Fibroblast of gingiva (primary cell): ENCODE results near the gene COL23A1.
"Not testable (repeated sequence)": the region's sequence is repeated elsewhere in the genome, so short reads cannot be mapped to it uniquely, and the experiment has no call there.

Source experiments
- DNase-seq: peaks from one replicate; pipeline ENCODE4 v3.0.0-alpha.2; 2011; ENCODE audit warnings: low read depth

COL23A1 gene

DNA sequence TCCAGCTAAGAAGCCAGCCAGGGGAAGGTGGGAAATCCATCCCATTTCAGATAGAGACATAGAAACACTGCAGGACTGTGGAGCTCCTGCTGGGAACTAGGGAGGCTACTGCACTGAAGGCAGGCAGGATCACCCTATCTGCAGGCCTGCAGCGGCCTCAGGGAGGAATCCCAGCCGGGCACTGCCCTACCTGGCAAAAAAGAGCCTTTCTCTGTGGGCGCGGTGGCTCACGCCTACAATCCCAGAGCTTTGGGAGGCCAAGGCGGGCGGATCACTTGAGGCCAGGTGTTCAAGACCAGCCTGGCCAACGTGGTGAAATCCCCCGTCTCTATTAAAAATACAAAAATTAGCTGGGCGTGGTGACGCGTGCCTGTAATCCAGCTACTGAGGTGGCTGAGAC is 286.2 kb downstream of the COL23A1 start:
- DNase-seq = no peak

GRCh38 chr5:178302321-178302720 is 287.9 kb downstream of the COL23A1 start:
- not testable (repeated sequence) for DNase-seq

DNA sequence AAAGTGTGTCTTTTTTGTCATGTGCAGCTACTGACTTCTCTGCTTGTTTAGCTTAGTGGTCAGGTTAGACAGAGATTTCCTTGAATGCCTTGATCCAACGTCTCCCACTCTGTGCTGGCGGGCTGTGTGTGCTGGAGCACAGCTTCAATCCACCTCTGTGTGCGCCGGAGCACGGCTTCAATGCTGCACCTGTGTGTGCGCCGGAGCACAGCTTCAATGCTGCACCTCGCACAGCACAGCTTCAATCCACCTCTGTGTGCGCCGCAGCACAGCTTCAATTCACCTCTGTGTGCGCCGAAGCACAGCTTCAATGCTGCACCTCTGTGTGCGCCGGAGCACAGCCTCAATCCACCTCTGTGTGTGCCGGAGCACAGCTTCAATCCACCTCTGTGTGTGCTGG is 288.6 kb downstream of the COL23A1 start:
- DNase-seq = no peak

DNA sequence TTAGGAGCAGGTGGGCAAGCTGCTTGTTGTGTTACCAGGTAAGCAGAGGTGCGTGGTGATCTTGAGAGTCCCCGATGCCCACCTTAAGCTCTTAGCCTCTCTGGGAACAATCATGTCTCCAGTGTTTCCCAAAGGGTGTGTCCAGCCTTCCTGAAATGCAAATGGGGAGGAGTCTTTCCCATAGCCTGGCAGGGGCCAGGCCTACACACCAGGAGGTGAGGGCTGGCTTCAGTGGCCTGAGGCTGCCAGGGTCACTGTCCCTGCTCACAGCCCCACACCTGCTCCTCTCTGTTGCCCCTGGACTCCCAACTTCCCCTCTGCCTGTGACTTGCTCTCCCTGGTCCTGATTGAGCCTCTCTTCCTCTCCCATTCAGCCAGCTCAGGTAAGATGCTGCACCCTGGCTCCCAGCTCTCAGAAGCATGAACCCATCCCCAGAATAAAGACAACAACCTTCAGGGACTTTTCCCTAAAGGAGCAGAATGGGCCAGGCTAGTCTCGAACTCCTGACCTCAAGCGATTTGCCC is 291.8 kb downstream of the COL23A1 start:
- DNase-seq = no peak

DNA sequence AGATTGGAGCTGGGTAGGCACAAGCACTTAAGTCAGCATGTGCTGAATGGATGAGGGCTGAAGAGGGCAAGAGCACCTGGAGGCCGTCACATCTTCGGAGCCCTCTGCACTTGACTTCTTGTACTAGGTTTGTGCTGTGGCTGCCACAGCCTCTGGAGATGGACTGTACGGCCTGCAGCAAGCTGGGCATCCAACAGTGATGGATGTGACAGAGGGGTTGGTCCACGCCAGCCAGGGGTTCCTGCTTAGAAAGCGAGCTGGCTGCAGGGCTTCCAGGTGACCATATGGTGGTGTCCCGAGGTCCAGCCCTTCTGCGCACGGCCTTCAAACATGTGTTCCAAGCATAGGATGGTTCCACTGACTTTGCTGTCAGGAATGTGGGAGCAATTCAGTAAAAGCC is 292.4 kb downstream of the COL23A1 start:
- no peak for DNase-seq

- no peak for DNase-seq
Measured at GRCh38 chr5:178296066-178296465, 294.1 kb downstream of the COL23A1 start.

DNA sequence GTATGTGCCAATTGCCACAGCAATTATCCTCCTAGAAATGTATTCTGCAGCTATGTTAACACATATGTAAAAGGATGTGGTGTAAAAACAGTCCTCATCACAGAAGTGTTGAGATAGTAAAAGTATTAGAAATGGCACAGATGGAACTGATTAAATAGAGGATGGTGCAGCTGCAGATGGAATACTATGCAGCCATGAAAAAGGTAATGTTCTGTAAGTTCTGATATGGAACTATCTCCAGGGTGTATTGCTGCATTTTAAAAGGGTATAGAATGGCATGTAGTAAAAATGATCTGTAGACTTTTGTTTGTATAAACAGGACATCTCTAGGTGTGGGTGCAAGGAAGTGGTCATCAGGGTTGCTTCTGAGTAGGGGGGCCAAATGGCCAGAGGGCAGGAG is 294.6 kb downstream of the COL23A1 start:
- DNase-seq = no peak

DNA sequence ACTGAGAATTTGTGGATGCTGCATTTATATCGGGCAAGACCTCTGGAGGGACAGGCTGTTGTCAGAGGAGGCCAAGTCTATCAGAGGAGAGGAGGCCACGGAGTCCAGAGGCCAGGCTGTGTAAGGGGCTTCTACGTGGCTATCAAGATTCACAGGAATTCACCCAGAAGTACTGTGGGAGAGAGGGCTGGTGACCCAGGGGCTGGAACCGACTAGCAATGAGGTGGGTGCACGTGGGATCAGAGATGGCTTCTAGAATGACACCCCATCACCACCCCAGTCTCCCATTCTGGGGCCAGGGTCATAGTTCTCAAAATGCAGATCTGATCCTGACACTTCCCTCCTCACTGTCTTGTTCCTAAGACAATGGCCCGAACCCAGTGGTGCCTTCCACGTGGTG is 296.4 kb downstream of the COL23A1 start:
- no peak for DNase-seq

DNA sequence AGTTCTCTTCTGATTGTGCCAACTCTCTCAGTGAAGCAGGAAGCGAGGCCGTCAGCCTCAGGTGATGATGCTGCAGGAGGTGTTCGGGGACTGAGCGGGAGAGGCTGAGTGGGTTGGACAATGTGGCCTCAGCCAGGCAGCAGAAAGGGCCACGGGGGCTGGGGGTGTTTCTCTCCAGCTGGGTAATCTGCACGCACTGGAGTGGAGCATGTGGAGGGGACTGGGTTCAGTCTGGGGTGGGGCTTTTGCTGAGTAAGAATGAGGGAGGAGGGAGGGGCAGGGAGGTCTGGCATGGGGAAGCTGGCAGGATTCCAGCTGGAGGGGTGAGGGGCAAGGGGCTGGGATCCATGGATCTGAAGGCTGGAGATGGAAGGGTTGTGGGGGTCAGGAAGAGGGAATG is 296.8 kb downstream of the COL23A1 start:
- no peak for DNase-seq

DNA sequence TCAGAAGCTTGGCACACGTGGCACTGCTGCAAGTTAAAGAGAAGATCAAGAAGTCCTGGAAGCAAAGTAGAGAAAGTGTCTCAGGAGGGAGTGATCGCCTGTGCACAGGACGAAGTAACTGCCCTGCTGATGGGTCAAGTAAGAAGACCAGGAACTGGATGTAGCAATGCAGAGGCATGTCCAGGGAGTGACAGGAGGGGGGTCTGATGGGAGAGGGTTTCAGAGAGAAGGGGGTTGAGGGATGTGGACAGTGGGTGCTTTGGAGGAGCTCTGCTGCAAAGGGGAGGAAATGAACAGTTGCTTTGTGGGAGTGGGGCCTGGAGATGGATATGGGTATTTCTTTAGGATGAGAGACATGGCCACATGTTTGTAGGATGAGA is 297.4 kb downstream of the COL23A1 start:
- DNase-seq = no peak

- no peak for DNase-seq
Measured at GRCh38 chr5:178291969-178292825, 298.0 kb downstream of the COL23A1 start.

- no peak for DNase-seq
Measured at GRCh38 chr5:178291161-178291561, 299.0 kb downstream of the COL23A1 start.

DNA sequence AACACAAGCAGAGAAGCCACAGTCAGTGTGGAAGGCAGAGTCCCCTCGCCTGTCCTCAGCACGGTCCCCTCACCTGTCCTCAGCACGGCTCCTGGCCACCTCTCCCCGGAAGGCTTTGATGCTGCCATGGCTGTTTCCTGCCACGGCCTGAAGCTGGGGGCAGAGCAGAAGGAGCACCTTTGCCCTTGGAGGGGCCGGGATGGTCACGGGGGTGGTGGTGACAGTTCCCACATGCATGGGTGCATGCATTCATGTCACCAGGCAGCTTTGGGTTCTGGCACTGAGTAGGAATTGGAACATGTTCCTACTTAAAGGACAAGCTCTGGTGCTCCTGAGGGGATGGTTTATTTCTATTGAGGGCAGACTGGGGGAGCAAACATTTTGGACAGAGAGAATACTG is 299.8 kb downstream of the COL23A1 start:
- DNase-seq = no peak

- no peak for DNase-seq
Measured at GRCh38 chr5:178289438-178289837, 300.8 kb downstream of the COL23A1 start.

DNA sequence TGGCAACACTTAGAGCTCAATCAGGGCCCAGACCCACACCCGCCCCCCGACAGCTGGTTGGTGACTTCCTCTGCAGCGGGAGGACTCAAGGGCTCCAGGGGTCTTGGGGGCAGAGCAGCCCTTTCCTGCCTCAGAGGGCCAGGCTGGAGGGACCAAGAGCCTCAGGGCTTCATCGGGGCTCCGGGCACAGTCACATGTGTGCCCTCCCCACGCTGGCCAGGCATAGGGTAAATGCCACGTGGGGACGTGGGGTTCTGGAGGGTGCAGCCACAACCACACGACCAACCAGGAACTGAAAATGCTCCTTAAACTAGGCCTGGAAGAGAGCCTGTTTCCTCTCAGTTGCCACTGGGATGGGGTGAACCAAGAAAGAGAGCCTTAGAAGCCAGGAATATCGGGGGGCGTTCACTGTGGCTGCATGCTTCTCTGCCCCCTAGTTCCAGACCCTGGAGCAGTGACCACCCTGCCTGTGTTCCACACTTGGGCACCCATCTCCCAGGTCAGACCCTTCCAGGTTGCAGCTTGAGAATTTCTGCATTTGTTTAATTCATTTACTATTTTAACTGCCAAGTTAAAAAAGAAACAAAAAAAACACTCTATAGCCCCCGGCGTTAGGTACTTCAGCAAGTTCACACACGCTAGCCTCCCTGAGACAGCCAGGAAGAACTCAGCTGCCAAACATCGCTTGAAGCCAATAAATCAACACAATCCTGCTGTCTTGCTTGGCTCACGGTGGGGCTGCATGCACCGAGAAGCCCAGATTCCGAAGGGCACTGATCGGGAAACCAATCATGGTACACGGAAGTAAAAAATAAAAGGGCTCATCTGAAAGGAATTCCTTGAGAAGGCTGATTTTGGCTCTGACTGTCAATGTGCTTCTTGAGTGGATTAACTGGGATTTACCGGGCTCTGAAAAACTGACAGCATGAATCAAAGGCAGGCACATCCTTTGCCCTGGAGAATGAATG is 301.5 kb downstream of the COL23A1 start:
- DNase-seq = no peak

- DNase-seq = no peak
Measured at GRCh38 chr5:178287791-178288105, 302.4 kb downstream of the COL23A1 start.

- no peak for DNase-seq
Measured at GRCh38 chr5:178287091-178287790, 303.0 kb downstream of the COL23A1 start.

DNA sequence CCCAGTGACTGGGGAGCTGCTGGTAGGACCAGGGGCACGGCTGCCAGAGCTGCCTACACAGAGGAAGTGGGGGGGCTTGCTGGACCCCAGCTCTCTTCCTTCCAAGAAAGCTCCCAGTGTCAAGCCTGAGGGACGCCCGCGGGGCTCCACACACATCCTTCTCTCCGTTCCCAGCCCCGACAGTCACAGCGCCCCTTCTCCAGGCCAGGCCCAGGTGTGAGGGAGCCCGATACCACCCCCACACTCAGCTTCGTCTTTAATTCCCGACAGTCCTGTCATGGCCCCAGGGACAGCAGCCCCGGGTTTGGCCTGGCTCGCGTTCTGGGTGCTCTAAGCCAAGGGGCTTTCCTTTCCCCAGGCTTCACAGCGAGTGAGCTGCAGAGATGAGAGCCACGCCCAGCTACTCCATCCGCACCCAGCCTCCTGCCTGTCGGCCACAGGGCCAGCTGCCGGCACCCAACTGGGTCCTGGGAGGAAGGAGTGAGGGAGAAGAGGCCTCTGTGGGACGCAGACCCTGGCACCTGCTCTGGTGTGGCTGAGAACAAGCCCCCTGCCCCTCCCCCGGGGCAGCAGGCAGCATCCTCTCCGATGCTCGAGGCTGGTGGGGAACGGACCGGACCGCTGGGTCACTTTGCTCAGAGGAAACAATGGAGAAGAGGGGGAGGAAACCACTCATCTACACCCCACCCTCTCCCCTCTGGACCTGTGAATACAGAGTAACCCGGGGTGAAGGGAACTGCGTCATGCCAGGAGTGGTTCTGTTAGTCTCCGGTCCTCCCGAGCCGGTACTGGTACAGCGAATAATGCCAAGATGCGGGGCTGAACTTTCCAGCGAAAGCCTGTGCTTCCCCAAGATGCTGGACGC is 303.7 kb downstream of the COL23A1 start:
- DNase-seq = no peak

- DNase-seq = no peak
Measured at GRCh38 chr5:178285399-178286225, 304.6 kb downstream of the COL23A1 start.

DNA sequence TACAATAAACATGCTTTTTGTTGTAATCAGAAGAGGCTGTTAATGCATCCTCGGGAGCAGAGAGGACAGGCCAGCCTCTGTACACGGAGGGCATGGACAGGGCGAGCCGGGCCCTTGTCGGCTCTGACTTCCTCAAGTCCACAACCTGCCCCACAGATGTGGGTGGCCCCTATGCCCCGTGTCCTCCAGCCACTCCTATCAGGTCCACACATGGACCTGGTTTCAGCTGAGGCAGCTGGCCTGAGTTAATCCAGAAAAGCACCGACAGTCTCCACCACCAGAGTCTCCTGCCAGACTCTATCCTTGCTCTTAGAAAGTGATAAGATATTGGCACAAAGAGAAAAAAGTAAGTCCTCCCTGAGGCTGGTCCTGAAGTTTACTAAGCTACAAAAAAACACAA is 305.2 kb downstream of the COL23A1 start:
- no peak for DNase-seq
